GM18870 (cell line): ENCODE results near the gene CEP350.

Experiments
- ATAC-seq: cut with Tn5 transposase; IDR thresholded peaks from one replicate; pipeline ENCODE4 v1.9.1; 2021; ENCODE audit warnings: moderate library complexity; ENCODE audit not compliant: unreplicated experiment

CEP350 gene, protein sequence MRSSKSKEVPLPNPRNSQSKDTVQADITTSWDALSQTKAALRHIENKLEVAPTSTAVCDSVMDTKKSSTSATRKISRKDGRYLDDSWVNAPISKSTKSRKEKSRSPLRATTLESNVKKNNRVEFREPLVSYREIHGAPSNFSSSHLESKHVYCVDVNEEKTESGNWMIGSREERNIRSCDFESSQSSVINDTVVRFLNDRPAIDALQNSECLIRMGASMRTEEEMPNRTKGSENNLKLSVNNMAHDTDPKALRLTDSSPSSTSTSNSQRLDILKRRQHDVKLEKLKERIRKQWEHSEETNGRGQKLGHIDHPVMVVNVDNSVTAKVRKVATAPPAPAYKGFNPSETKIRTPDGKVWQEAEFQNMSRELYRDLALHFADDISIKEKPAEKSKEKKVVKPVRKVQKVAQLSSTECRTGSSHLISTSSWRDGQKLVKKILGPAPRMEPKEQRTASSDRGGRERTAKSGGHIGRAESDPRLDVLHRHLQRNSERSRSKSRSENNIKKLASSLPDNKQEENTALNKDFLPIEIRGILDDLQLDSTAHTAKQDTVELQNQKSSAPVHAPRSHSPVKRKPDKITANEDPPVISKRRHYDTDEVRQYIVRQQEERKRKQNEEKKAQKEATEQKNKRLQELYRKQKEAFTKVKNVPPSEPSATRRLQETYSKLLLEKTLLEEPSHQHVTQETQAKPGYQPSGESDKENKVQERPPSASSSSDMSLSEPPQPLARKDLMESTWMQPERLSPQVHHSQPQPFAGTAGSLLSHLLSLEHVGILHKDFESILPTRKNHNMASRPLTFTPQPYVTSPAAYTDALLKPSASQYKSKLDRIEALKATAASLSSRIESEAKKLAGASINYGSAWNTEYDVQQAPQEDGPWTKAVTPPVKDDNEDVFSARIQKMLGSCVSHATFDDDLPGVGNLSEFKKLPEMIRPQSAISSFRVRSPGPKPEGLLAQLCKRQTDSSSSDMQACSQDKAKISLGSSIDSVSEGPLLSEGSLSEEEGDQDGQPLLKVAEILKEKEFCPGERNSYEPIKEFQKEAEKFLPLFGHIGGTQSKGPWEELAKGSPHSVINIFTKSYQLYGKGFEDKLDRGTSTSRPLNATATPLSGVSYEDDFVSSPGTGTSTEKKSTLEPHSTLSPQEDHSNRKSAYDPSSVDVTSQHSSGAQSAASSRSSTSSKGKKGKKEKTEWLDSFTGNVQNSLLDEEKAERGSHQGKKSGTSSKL (N-terminal part only)

DNA sequence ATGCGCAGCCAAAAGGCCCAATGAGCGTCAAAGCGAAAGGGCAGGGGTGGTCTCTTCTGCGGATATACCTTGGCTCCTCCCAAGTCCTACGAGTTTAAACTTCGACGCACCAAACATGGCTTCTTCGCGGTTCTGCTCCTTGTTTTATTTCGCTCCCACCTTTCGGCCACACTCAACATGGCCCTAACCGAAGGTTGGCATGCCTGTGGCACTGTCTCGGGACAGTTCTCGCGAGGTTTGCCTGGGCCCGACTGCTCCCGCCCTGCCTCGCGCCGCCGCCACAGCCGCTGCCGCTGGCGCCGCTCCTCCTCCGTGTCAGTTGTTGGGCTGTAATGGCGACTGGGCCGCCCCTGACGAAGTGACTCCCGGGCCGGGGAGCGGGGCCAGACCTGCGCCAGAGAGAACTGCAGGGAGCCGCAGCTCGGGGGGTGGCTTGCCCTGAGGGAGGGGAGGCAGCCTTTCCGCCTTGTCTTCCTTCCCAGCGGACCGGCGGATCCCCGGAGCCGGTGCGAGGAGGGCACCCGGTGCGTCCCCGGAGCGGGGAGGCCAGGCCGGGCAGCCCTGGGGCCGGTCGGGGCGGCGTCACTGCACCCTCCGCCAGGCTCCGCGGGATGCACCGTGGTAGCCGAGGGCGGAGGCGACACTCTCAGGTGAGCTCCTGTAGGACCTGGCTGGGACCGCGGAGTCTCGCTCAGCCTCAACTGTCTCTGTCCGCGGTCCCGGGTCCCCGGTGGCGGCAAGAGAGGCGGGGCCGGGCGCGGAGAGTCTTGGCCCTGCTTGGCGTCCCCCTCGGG lies at the start of gene CEP350:
Gene CEP350, plus strand, starts transcription at position 318 of the 794 bp plus-strand sequence. CDS start 31,372 bp downstream, outside the sequence.
- ATAC-seq, result peak; percentile 92

DNA sequence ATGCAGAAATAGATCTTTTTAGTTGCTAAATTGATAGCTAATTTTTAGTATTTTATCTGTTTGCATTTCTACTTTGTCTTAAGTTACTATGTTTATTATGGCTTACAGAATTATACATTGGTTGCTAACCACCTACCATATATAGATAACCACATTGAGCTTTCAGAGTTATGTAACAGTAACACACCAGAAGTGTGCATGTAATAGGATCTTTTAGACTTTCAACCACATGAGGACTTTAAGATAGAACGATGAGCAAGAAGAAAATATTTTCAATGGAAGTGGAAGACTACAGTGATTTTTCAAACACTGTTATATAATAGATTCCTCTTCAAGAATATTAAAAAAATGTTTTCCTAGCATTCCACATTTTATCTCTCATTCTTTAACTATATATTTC lies 43.7 kb upstream of the CEP350 start:
- ATAC-seq, result no peak

DNA sequence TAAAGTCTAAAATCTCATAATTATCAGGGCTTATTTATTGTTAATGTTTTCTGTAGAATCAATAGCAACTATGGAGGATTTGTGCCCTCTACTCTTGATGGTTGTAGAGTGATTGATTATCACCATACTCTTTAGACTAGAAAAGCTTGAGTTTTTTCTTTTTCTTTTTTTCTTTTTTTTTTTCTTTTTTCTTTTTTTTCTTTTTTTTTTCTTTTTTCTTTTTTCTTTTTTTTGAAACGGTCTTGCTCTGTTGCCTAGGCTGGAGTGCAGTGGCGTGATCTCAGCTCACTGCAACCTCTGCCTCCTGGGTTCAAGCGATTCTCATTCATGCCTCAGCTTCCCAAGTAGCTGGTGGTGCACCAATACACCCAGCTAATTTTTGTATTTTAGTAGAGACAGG lies 42.8 kb upstream of the CEP350 start:
- ATAC-seq, result no peak

DNA sequence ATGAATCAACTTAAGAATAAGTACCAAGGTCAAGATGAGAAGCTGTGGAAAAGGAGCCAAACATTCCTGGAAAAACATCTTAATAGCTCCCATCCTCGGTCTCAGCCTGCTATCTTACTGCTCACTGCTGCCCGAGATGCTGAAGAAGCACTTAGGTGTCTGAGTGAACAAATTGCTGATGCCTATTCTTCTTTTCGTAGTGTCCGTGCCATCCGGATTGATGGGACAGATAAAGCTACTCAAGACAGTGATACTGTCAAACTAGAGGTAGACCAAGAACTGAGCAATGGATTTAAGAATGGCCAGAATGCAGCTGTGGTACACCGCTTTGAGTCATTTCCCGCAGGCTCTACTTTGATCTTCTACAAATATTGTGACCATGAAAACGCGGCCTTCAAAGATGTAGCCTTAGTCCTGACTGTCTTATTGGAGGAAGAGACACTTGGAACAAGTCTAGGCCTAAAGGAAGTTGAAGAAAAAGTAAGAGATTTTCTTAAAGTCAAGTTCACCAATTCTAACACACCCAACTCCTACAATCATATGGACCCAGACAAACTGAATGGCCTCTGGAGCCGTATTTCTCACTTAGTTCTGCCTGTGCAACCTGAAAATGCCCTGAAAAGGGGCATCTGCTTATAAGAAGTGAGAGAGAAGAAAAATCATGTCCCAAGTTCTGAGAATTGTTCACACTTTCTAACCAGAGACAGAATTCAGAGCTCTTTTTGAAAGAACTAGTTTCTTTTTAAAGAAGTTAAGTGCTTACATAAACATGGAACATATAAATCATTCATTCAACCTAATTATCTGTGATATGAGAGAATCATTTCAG lies 36.8 kb upstream of the CEP350 start:
- no peak for ATAC-seq

DNA sequence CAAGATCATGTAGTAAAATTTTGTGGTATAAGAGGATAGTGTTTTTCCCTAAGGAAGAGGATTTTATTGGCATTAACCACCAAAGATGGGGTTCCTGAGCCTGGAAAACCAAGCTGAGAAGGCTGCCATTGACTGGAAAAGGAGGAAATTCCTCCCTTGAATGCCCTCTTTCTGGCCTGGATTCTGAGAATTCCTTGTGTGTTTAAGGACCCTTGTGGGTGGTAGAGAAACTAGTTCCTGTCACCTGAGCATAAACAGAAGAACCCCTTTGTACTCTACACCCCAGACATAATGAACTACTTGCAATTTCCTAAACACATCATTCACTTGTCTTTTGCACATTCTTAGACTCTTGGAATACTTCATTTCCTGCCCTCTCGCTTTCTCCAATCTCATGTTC lies 33.1 kb upstream of the CEP350 start:
- no peak for ATAC-seq

DNA sequence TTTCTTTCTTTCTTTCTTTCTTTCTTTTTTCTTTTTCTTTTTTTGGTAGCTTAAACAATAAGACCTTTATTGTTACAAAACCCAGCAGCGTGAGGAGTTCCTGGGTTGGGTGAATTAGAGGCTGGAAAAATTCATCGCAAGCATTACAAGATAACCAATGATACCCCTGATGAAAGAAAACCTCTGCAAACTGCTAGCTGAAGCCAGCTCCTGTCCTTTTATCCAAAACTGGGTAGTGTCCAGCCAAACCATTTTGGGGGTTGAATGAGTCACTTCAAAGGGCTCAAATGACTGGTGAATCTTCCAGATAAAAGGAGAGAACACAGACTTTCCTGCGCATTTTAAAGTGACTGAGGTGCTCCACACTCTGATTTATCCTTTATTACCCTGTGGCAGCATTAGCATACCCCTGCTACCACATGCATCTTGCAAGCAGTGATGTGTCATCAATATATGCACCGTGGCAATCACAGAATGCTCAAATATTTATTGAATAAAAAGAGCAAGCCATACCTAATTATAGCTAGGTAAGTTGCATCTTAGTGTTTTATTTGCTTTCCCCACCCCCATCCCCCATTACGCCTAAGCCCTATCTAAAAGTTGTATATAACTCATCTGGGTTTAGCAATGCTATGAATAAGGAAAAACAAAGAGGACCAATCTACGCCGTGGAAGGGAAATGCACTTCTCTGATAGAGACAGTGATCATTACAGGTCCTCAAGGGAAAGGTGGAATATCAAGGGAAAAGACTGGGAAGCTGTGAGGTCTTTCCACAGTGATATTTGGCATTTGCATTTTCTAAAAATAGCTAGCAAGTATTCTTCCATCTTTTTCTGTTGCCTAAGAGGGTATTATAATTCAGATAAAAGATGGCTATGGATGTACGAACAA lies 32.4 kb upstream of the CEP350 start:
- ATAC-seq, result no peak

DNA sequence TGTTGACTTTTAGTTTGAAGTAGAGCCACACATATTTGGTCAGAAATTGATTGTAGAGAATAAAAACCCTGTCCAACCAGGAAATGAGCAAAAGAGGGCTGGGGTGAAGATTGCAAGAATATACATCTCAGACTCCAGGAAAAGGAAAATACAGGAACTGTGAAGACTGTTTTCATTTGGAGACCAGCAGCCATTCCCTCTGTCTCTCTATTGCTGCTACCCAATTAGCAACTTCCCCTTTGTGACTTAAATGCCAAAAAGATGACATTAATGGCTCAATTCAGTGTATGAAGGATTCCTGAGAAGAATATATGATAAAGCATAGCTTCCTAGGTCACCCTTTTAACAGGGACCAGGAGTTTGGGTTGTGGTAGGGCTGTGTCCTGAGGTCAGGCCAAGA lies 31.6 kb upstream of the CEP350 start:
- no peak for ATAC-seq

DNA sequence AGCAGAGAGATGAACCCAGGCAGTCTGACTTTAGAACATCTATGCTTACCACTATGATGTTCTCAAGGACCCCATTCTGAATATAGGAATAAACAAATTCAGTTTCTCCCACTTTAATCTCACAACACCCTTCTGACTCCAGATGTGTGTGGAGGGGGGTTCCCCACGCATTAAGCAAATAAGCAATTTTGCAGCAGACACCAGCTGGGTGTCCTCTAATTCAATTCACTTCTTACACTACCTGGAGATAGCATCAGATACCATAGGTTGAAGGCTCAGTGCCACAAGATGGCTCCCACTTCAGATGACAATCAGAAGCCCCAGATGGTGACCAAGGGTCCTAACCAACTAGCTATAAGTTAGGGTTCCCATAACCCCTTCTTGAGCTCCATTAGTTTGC lies 30.3 kb upstream of the CEP350 start:
- ATAC-seq, result no peak

DNA sequence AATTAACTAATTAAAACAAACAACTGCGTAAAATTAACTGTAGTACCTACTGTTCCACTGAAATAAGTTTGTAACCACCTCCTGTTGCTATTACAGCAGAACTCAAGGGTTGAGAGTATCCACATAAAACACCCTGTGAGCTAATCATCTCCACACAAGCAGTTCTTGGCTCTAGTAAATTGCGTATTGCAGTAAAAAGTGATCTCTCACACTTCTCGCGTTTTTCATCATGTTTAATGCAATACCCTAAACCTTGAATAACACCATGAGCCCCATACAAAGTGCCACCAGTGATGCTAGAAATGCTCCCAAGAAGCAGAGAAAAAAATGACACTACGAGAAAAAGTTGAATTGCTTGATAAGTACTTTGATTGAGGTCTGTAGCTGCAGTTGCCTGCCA lies 29.3 kb upstream of the CEP350 start:
- no peak for ATAC-seq

DNA sequence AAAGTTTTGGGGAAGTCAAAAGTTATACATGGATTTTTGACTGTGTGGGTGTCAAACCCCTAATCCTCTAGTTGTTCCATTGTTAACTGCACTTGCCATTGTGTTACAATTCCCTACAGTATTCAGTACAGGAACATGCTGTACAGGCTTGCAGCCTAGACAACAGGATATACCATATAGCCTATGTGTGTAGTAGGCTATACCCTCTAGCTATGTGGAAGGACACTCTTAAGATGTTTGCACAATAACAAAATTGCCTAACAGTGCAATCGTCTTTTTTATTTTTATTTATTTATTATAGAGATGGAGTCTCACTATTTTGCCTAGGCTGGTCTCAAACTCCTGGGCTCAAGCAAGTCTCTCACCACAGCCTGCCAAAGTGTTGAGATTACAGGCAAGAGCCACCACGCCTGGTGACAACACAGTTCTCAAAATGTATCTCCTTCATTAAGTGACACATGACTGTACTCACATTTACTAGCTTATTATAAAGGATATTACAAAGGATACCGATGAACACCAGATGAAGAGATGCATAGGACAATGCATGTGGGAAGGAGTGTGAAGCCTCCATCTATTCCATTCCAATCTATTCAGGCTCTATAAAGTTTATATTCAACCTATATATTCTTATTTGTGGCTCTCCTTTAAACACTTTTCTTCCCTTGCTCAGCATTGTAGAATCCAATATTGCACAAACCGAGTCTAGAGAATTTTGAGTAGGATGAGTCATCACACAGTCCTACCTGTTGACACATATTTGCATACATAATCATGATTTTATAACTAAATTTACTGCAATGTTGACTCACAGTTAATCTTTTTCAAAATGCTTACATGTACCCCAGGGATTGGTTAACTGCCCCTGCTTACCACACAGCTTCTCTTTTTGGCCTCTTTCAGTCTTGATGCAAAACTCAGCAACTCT lies 28.4 kb upstream of the CEP350 start:
- no peak for ATAC-seq

DNA sequence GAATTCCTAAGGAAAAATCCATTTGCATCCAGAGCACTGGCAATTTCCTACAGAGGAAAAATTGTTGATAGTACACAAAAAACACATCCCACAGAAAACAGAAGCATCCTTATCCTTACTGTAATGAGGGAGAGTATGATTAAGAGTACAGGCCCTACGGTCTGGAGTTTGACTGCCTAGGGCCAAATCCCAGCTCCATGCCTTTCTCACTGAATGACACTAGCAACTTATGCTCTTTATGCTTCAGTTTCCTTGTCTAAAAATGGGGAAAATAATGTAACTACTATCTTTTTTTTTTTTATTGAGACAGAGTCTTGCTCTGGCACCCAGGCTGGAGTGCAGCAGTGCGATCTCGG lies 27.8 kb upstream of the CEP350 start:
- ATAC-seq, result no peak

DNA sequence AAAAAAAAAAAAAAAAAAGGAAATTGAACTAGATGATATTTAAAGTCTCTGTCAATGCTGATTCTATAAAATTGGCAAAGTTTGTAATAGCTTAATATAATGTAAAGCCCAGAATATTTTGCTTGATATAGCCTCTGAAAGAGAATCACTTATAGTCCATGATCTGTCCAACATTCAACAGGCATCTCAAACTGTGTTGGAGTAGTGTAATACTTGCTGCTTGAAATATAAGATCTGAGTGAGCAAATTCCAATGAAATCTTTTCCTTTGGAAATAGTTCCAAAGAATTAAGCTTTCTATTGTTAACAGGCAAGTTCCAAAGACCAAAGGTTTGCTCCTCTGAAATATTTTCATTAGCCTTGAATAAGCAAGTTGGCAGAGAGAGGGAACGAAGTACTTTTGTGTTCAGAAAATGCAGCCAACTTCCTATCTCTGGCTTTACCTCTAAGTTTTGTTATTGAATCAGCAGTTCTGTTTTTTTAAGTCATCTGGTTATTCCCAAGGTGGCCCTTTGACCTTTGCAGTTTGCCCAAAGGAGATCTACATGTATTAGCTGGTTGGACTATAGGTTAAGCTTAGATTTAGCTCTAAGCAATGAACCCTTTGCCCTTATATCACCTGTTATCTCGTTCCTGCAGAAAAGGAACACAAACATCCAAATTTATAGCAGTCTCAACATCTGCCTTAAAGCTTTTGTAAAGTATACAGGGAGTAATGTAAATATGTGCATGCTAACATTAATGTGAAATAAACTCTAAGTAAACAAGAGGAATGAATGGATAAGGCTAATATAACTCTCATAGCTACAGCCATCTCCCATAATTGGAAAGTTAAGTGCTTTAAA lies 24.4 kb upstream of the CEP350 start:
- ATAC-seq, result no peak

DNA sequence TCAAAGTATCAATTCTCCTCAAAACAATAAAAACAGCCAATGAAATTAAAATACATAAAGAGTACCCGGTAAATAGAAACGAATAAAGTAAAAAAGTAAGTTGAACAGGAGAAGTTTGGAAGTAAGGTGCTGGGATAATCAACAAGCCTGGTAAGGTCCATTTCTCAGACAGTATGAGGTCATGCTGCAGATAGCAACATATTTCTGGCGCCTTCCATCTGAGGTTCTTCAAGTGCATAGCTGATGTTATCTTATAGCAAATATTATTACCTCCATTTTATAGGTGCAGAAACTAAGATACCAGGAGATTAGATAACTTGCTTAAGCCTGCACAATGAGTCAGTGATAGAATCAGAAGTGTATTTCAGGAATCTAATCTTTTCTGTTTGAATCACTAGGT lies 23.7 kb upstream of the CEP350 start:
- no peak for ATAC-seq

DNA sequence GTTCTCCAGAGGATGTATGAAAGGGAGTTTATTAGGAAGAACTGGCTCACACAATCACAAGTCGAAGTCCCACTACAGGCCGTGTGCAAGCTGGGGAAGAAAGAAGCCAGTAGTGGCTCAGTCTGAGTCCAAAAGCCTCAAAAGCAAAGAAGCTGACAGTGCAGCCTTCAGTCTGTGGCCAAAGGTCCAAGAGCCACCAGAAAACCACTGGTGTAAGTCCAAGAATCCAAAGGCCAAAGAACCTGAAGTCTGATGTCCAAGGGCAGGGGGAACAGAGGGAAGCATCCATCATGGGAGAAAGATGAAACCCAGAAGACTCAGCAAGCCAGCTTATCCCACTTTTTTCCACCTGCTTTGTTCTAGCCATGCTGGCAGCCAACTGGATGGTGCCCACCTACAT lies 21.4 kb upstream of the CEP350 start:
- no peak for ATAC-seq

DNA sequence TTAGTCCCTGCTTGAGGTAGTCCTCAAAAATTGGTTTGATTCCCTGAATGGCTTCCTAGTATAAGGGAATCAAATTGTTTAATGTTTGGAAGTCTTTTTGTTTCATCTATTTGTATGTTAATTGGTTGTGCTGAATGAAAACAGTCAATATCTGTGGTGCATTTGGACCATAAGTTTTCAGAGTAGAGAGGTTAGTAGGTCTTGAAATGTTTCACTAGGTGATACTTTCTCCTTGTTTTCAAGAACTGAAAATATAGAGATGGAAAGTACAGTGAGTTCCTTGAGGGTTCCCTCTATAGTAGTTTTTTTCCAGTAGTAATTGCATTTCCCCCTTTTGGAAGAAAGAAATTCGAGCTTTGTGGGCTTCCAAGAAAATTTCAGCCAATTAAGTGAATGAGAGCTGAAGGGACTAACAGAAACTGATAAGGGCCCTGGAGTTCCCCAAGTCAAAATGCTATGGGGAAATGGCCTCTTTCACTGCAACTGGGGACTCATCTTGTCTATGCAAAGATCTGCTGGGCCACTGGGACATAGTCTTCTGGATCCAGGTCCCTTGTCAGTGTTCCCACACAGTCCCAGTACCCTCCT lies 18.6 kb upstream of the CEP350 start:
- ATAC-seq, result no peak

DNA sequence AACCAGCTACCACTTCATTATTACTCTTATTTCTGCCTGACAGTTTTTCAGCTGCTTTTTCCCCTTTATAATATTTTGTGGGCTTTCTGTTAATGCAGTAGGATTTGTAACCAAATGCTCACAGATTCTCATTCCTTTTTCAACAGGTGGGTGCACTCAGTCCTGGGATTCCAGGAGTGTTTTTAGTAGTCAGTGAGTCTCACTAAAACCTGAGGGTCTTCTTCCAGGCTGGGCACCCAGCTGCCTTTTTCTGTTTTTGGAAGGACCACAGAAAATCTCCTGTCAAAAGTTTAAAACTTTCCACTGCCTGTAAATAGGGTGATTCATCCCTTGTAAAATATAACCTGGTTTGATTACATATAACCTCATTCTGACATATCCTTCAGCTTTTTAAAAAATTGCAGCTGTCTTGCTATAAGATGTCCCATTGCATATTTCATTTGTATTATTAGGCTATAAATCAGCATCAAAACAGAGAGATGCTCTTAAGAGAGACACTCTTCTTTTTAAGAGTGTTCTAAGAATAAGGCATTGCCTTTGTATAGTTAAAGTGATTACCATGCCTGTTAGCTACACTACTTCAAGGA lies 16.8 kb upstream of the CEP350 start:
- no peak for ATAC-seq
